Measurements from ENCODE around the gene SLC6A7.

SLC6A7 gene

GRCh38 chr5:150189728-150190502, at the start of gene SLC6A7:
Gene SLC6A7 (plus strand): TSS chr5:150190062. CDS start chr5:150190328, 266 bp downstream.
- in situ Hi-C loops (cut with HindIII; ENCODE audit: low sequenced_read_pairs), result loop anchor here (5.0 kb wide), 2 partner anchors 42 to 82 kb away; no protein-coding TSS in a partner anchor

GRCh38 chr5:150140830-150141229, 49.0 kb upstream of the SLC6A7 start:
- in situ Hi-C loops (cut with HindIII; ENCODE audit: low sequenced_read_pairs), result no loop called here

DNA sequence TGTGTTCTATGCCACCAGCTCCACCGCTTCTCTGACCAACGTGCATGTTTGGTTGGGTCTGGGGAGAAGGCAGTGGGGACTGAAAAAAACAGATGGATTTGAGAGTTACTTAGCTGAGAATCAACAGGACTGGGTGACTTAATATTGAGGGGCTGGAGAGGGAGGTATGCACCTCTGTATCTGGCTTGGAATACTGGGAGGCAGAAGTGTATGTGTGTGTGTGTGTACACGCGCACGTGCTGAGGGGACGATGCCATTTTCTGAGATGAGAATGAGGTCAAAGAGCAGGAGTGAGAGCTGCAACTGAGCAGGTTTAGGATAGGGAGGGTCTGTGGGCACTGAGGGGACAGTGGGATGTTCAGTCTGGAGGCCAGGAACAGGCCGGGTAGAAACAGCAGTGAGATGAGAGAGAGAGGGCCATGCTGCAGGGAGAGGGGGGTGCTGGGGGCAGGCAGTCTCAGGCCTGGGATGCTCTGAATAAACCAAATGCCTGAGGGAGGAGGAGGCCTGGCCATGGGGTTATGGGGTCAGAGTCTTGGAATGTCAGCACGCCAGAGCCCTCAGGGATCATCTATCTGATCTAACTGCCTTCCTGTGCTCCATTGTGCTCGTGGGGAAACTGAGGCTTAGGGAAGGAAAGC, 48.2 kb upstream of the SLC6A7 start:
- in situ Hi-C loops (cut with HindIII; ENCODE audit: low sequenced_read_pairs), result no loop called here

DNA sequence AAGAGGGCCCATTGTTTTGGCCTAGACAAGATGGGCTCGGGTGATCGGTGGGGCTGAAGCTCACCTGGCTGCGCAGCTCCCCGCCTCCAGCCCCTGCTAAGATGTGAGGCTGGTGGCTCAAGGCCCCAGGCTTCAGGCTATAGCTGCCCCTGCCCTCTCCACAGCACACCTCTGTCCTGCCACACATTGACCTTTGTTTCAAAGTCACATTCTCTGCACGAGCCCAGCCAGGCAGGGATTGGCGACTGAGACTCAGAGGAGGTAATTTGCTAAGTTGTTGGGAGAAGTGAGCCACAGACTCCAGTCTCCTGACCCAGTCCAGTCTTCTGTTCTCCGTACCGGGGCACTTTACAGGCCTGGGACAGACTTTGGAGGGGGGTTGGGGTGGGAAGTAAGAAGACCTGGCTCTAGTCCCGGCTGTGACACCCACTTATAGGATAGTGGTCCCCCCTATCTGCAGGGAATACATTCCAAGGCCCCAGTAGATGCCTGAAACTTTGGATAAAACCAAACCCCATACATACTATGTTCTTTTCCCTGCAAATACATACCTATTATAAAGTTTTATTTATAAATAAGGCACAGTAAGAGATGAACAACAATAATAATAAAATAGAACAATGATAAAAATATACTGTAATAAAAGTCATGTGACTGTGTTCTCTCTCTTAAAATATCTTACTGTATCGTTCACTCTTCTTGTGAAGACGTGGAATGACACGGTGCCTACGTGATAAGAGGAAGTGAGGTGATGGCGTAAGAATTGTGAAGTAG, 47.5 kb upstream of the SLC6A7 start:
- in situ Hi-C loops (cut with HindIII; ENCODE audit: low sequenced_read_pairs), result no loop called here

GRCh38 chr5:150142959-150143349, 46.9 kb upstream of the SLC6A7 start:
- in situ Hi-C loops (cut with HindIII; ENCODE audit: low sequenced_read_pairs), result no loop called here

- in situ Hi-C loops (cut with HindIII; ENCODE audit: low sequenced_read_pairs), result no loop called here
Observed at GRCh38 chr5:150143350-150144245, 46.3 kb upstream of the SLC6A7 start.

DNA sequence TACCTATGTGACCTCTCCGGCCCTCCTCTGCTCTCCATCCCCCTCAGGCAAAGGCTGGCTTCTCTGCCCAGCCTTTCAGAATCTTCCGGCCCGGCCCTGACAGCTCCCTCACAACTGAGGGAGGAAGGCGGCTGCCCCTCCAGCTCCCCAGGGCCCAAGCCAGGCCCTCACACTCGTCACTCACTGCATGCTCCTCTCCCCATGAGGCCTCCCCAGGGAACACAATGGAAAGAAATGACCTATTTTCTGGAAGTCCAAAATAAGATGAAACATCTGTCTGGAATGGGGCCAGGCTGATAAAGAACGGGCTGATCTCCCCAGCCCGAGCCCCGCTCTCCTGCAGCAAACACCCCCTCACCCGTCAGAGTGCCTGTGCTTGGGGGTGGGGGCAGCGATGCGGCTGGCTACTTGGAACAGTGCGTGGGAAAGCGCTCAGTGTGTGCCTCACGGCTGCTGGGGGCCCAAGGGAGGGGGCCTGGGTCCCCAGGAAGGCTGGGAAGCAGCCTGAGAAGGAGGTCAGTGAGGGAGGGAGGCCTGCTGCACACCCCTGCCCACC, 45.5 kb upstream of the SLC6A7 start:
- in situ Hi-C loops (cut with HindIII; ENCODE audit: low sequenced_read_pairs), result no loop called here

GRCh38 chr5:150144879-150145278, 45.0 kb upstream of the SLC6A7 start:
- in situ Hi-C loops (cut with HindIII; ENCODE audit: low sequenced_read_pairs), result no loop called here

DNA sequence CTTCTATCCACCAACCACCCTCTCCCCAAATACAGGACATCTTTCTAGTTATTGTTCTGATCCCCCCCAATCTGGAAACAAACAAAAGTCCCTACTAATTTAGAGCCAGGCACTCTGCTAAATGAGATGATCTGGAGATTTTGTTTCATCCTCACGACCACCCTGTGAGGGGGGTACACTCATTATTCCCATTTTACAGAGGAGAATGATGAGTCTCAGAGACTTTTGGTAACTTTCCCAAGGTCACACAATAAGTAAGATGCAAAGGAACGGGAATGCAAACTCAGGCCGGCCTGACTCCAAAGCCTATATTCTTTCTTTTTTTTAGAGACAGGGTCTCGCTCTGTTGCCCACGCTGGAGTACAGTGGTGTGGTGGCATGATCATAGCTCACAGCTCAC, 43.6 kb upstream of the SLC6A7 start:
- in situ Hi-C loops (cut with HindIII; ENCODE audit: low sequenced_read_pairs), result no loop called here

- in situ Hi-C loops (cut with HindIII; ENCODE audit: low sequenced_read_pairs), result no loop called here
Observed at GRCh38 chr5:150146862-150147601, 42.8 kb upstream of the SLC6A7 start.

DNA sequence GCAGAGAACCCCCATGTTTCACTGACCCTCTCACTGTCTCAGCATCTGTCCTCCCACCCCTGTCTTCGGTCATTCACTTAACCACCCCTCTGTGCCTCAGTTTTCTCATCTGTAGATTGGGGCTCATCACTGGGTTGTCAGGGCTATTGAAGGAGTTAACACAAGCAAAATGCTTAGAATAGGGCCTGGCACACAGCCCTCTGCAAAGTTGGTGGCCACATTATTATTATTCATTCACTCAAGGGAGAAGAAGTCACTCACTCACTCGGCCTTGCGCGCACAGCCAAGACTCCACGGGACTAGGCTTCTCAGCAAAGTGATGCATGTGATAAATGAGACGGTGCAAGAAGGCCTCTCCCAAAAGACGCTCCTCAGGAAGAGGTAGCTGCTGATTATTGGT, 42.2 kb upstream of the SLC6A7 start:
- in situ Hi-C loops (cut with HindIII; ENCODE audit: low sequenced_read_pairs), result no loop called here

DNA sequence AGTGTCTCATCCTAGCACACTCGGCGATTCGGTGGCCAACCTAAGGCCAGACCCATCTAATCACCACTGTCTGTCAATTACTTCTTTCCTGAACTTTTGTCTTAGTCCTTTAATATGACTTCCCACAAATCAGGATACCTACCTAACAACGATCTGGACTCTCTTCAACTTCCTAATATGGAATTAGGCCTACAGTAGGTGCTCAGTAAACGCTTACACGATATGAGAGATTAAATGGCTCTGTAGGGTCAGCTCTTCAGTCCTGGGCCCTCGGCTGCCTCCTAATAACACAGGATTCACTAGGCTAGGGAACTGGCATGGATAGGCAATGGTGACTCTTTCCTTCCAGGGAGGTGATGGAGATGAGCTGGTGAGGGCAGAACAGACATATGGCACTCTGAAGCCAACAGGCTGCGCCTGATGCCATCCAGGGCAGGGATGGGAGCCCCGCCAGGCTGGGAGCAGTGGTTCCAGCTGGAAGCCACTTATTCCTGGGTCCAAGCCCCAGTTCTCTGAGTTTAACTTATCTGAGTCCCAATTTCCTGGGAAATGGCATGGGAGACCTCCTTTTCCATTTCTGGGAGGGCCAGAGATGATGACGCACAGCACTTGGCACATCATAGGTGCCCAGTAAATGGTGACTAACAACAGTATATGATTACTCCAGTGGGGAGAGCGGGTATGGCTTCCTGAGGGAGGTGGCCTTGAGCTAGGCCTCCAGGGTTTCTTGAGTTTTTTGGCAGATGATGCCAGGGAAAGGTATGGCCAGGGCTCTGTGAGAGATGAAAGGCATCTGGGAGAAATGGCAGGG, 41.5 kb upstream of the SLC6A7 start:
- in situ Hi-C loops (cut with HindIII; ENCODE audit: low sequenced_read_pairs), result no loop called here

DNA sequence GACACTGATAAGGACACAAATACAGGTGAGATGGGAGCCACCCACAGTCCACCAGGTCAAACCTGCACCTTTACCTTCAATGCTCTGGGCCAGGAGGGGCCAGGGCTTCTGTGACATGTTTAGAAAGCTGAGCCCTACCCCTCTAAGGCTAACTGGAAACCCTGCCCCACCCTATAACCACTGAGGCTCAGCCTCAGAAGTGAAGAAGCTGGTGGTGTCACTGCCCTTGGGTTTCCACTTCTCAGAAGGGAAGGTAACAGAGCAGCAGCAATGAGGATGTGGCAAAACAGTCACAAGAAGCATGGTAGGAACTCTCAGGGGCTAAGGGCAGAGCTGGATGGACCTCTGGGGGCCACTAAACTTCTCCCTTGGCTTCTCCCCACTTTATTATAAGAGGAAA, 40.2 kb upstream of the SLC6A7 start:
- in situ Hi-C loops (cut with HindIII; ENCODE audit: low sequenced_read_pairs), result no loop called here

GRCh38 chr5:150152636-150153462, 37.0 kb upstream of the SLC6A7 start:
- in situ Hi-C loops (cut with HindIII; ENCODE audit: low sequenced_read_pairs), result no loop called here

GRCh38 chr5:150153483-150153882, 36.4 kb upstream of the SLC6A7 start:
- in situ Hi-C loops (cut with HindIII; ENCODE audit: low sequenced_read_pairs), result no loop called here

GRCh38 chr5:150153957-150154617, 35.8 kb upstream of the SLC6A7 start:
- in situ Hi-C loops (cut with HindIII; ENCODE audit: low sequenced_read_pairs), result no loop called here

DNA sequence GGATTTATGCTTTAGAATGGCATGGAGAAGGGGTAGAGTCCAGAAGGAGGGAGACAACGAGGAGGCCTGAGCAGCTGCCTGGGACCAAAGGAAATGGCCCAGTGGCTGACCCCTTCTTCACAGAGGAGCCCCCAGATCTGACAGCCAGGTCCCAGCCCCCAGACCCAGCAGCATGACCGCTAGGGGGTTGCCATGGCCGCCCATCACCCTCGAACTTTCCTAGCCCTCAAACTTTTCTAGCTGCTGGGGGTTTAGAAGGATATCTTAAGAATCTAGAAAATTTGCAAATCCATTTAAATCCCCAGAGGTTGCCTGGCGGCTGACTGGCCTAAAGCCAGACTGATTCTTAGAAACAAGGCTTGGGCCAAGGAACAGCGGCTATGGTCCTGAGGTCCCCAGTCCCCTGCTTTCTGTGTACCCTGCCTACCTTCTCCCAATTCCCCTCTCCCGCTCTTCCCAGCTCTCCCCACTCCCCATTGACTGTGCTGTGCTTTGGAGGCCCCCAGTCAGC, 35.2 kb upstream of the SLC6A7 start:
- in situ Hi-C loops (cut with HindIII; ENCODE audit: low sequenced_read_pairs), result loop anchor here (5.0 kb wide), 1 partner anchor 82 kb away; no protein-coding TSS in a partner anchor

Data from endothelial cell of hepatic sinusoid (primary cell).